ENCODE measurements around the gene NTNG1.

The NTNG1 gene

GRCh38 chr1:107122225-107122624 is 18.6 kb upstream of the NTNG1 start:
- WGBS, 2 experiments, result 96 to 98% methylated on average over 3 of the region's 3 CpGs
- no peaks in the 10 kb centered on the region for H3K36me3 ChIP-seq (ENCODE audit: control insufficient read depth, insufficient read depth, low read length)
- H3K27me3 ChIP-seq (ENCODE audit: control insufficient read depth, insufficient read depth, low read length, poor library complexity, severe bottlenecking), result no peaks in the 10 kb centered on the region
- H3K9me3 ChIP-seq (ENCODE audit: control insufficient read depth, low read length), result no peaks in the 10 kb centered on the region
- H3K27ac ChIP-seq (ENCODE audit: insufficient read depth, low read depth, low read length, poor library complexity, severe bottlenecking), result no peak overlapping the region
- no peaks in the 10 kb centered on the region for H3K4me1 ChIP-seq (ENCODE audit: control insufficient read depth, insufficient read depth, low read length)
- H3K4me3 ChIP-seq (ENCODE audit: insufficient read depth, low read depth, low read length), result no peak overlapping the region

DNA sequence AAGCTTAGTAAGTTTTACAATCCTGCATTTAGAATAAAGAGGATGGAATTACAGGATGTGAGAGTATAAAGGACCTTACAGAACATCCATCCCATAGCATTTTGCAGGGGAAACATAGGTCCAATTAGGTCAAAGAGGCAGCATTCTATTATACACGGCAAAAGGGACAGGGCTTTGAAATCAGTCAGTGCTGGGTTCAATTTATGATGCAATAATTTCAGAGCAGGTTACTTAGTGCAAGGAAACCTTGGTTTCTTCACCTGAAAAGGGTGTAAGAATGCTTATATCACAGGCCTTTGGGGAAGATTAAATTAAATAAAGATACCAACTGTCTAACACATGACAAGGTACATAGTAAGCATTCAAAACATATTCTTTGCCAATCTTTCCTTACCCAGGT is 17.1 kb upstream of the NTNG1 start:
- Histone ChIP-seq H3K27ac (ENCODE audit: insufficient read depth, low read depth, low read length, poor library complexity, severe bottlenecking) (no peak overlapping the region), H3K9me3 (ENCODE audit: control insufficient read depth, low read length) (no peaks in the 10 kb centered on the region), H3K27me3 (ENCODE audit: control insufficient read depth, insufficient read depth, low read length, poor library complexity, severe bottlenecking) (no peaks in the 10 kb centered on the region), H3K36me3 (ENCODE audit: control insufficient read depth, insufficient read depth, low read length) (no peaks in the 10 kb centered on the region), H3K4me3 (ENCODE audit: insufficient read depth, low read depth, low read length) (no peak overlapping the region), H3K4me1 (ENCODE audit: control insufficient read depth, insufficient read depth, low read length) (no peaks in the 10 kb centered on the region)
- WGBS, 2 experiments, result 86 to 96% methylated on average over 1 of the region's 1 CpG

DNA sequence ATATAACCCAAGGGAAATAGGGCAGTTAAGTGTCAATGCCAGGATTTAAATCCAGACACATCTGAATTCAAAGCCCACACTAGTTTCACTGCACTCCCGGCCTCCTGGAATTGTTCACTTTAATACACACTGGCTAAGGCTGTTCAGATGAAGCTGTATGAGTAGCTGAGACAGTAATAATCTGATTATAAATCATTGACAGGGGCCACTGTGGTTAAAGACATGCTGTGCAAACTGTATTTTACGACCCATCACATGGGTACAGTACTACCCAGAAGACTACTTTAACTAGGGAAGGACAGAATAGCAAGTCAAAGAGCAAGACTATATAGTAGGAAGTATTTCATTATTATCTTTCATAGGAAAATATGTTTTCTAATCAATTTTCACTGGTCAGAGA is 16.1 kb upstream of the NTNG1 start:
- Histone ChIP-seq H3K4me1 (ENCODE audit: control insufficient read depth, insufficient read depth, low read length) (no peaks in the 10 kb centered on the region), H3K9me3 (ENCODE audit: control insufficient read depth, low read length) (no peaks in the 10 kb centered on the region), H3K4me3 (ENCODE audit: insufficient read depth, low read depth, low read length) (no peak overlapping the region), H3K27ac (ENCODE audit: insufficient read depth, low read depth, low read length, poor library complexity, severe bottlenecking) (no peak overlapping the region), H3K36me3 (ENCODE audit: control insufficient read depth, insufficient read depth, low read length) (no peaks in the 10 kb centered on the region), H3K27me3 (ENCODE audit: control insufficient read depth, insufficient read depth, low read length, poor library complexity, severe bottlenecking) (no peaks in the 10 kb centered on the region)
- 88 to 89% methylated on average over 2 of the region's 2 CpGs for WGBS, 2 experiments

DNA sequence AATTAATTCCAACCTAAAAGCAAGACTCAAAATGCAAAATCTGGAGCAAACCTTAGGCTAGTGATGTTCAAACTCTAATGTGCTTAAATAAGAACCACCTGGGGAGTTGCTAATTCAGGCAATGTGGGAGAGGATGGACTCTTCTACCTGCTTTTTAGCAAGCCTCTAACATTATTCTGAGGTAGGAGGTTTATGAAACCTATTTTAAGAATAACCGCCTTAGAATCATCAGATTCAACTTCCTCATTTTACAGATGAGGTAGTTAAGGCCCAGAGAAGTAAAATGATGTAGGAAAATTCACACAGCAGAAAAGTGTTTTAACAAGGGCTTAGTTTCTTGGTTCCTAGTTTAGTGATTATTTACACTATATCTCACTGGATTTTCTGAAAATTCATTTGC is 8.6 kb upstream of the NTNG1 start:
- Histone ChIP-seq H3K36me3 (ENCODE audit: control insufficient read depth, insufficient read depth, low read length) (no peaks in the 10 kb centered on the region), H3K4me3 (ENCODE audit: insufficient read depth, low read depth, low read length) (no peak overlapping the region), H3K27ac (ENCODE audit: insufficient read depth, low read depth, low read length, poor library complexity, severe bottlenecking) (no peak overlapping the region), H3K27me3 (ENCODE audit: control insufficient read depth, insufficient read depth, low read length, poor library complexity, severe bottlenecking) (no peaks in the 10 kb centered on the region), H3K4me1 (ENCODE audit: control insufficient read depth, insufficient read depth, low read length) (no peaks in the 10 kb centered on the region), H3K9me3 (ENCODE audit: control insufficient read depth, low read length) (no peaks in the 10 kb centered on the region)
- 100% methylated on average over 1 of the region's 1 CpG; no CpG with 5 or more reads in 1 of the 2 experiments for WGBS, 2 experiments

- Histone ChIP-seq H3K27ac (ENCODE audit: insufficient read depth, low read depth, low read length, poor library complexity, severe bottlenecking) (no peak overlapping the region), H3K4me3 (ENCODE audit: insufficient read depth, low read depth, low read length) (no peak overlapping the region), H3K4me1 (ENCODE audit: control insufficient read depth, insufficient read depth, low read length) (no peaks in the 10 kb centered on the region), H3K27me3 (ENCODE audit: control insufficient read depth, insufficient read depth, low read length, poor library complexity, severe bottlenecking) (no peaks in the 10 kb centered on the region), H3K36me3 (ENCODE audit: control insufficient read depth, insufficient read depth, low read length) (no peaks in the 10 kb centered on the region), H3K9me3 (ENCODE audit: control insufficient read depth, low read length) (no peaks in the 10 kb centered on the region)
- WGBS, 2 experiments, result no CpG with 5 or more reads among the region's 1 CpG
Observed at GRCh38 chr1:107132780-107133179, 8.1 kb upstream of the NTNG1 start.

GRCh38 chr1:107135463-107135862 is 5.4 kb upstream of the NTNG1 start:
- 8 to 24% methylated on average over 2 to 3 of the region's 3 CpGs for WGBS, 2 experiments
- no peaks in the 10 kb centered on the region for H3K36me3 ChIP-seq (ENCODE audit: control insufficient read depth, insufficient read depth, low read length)
- H3K4me3 ChIP-seq (ENCODE audit: insufficient read depth, low read depth, low read length), result no peak overlapping the region
- H3K4me1 ChIP-seq (ENCODE audit: control insufficient read depth, insufficient read depth, low read length), result no peaks in the 10 kb centered on the region
- no peaks in the 10 kb centered on the region for H3K9me3 ChIP-seq (ENCODE audit: control insufficient read depth, low read length)
- no peak overlapping the region for H3K27ac ChIP-seq (ENCODE audit: insufficient read depth, low read depth, low read length, poor library complexity, severe bottlenecking)
- H3K27me3 ChIP-seq (ENCODE audit: control insufficient read depth, insufficient read depth, low read length, poor library complexity, severe bottlenecking), result peaks cover 23% of the 10 kb centered on the region

DNA sequence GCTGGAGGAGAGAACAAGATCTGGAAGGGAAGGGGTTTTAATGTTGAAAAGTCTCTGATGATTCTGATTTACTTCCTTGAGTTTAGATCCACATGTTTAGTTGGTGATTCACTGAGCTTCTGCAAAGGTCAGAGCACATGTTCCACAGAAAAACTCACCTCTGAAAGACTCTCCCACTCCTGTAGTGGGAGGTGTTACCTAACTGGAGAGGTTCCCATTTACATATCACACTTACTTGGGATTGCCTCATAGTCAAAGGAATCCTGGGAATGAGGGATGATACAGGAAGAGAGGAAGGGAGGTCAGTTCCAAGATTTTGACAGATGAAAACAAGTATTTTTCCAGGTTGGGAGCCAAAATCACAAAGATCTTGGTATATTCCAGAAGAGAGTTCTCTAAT is 2.7 kb upstream of the NTNG1 start:
- H3K27ac ChIP-seq (ENCODE audit: insufficient read depth, low read depth, low read length, poor library complexity, severe bottlenecking), result no peak overlapping the region
- peaks cover 39% of the 10 kb centered on the region for H3K27me3 ChIP-seq (ENCODE audit: control insufficient read depth, insufficient read depth, low read length, poor library complexity, severe bottlenecking)
- H3K36me3 ChIP-seq (ENCODE audit: control insufficient read depth, insufficient read depth, low read length), result no peaks in the 10 kb centered on the region
- no peaks in the 10 kb centered on the region for H3K4me1 ChIP-seq (ENCODE audit: control insufficient read depth, insufficient read depth, low read length)
- no peaks in the 10 kb centered on the region for H3K9me3 ChIP-seq (ENCODE audit: control insufficient read depth, low read length)
- no peak overlapping the region for H3K4me3 ChIP-seq (ENCODE audit: insufficient read depth, low read depth, low read length)

GRCh38 chr1:107138767-107139445 is 1.9 kb upstream of the NTNG1 start:
- H3K27me3 ChIP-seq (ENCODE audit: control insufficient read depth, insufficient read depth, low read length, poor library complexity, severe bottlenecking), result peaks cover 39% of the 10 kb centered on the region
- H3K4me1 ChIP-seq (ENCODE audit: control insufficient read depth, insufficient read depth, low read length), result no peaks in the 10 kb centered on the region
- no peak overlapping the region for H3K27ac ChIP-seq (ENCODE audit: insufficient read depth, low read depth, low read length, poor library complexity, severe bottlenecking)
- no peak overlapping the region for H3K4me3 ChIP-seq (ENCODE audit: insufficient read depth, low read depth, low read length)
- WGBS, 2 experiments, result 80 to 83% methylated on average over 2 of the region's 3 CpGs
- H3K36me3 ChIP-seq (ENCODE audit: control insufficient read depth, insufficient read depth, low read length), result no peaks in the 10 kb centered on the region
- H3K9me3 ChIP-seq (ENCODE audit: control insufficient read depth, low read length), result no peaks in the 10 kb centered on the region

GRCh38 chr1:107139833-107140702 is 771 bp upstream of the NTNG1 start:
- Histone ChIP-seq H3K4me1 (ENCODE audit: control insufficient read depth, insufficient read depth, low read length) (no peaks in the 10 kb centered on the region), H3K4me3 (ENCODE audit: insufficient read depth, low read depth, low read length) (peak overlapping the region; percentile 54), H3K9me3 (ENCODE audit: control insufficient read depth, low read length) (no peaks in the 10 kb centered on the region), H3K36me3 (ENCODE audit: control insufficient read depth, insufficient read depth, low read length) (no peaks in the 10 kb centered on the region), H3K27ac (ENCODE audit: insufficient read depth, low read depth, low read length, poor library complexity, severe bottlenecking) (no peak overlapping the region), H3K27me3 (ENCODE audit: control insufficient read depth, insufficient read depth, low read length, poor library complexity, severe bottlenecking) (peaks cover 39% of the 10 kb centered on the region)
- WGBS, 2 experiments, result 0 to 1% methylated on average over 53 of the region's 53 CpGs

- Histone ChIP-seq H3K36me3 (ENCODE audit: control insufficient read depth, insufficient read depth, low read length) (no peaks in the 10 kb centered on the region), H3K27ac (ENCODE audit: insufficient read depth, low read depth, low read length, poor library complexity, severe bottlenecking) (no peak overlapping the region), H3K4me3 (ENCODE audit: insufficient read depth, low read depth, low read length) (peak overlapping the region; percentile 54)
Observed at GRCh38 chr1:107141491-107142126, 770 bp downstream of the NTNG1 start.

More at GRCh38 chr1:107141491-107142126, 770 bp downstream of the NTNG1 start:
- Histone ChIP-seq H3K9me3 (ENCODE audit: control insufficient read depth, low read length) (no peaks in the 10 kb centered on the region), H3K27me3 (ENCODE audit: control insufficient read depth, insufficient read depth, low read length, poor library complexity, severe bottlenecking) (peaks cover 39% of the 10 kb centered on the region), H3K4me1 (ENCODE audit: control insufficient read depth, insufficient read depth, low read length) (no peaks in the 10 kb centered on the region)
- 0% methylated on average over 33 to 40 of the region's 41 CpGs for WGBS, 2 experiments

Data from ectodermal cell (in vitro differentiated cells).